Activated B cell treated with CpG ODN at 0.5 μM for 24 hours (primary cell): ENCODE measurements around the gene TRMU. TPM values are rescaled to one million over a fixed set of nuclear protein-coding genes. Genes with fewer than 3 reads are reported as not detected.

Experiments used
- ATAC-seq: fragments of 200-7000 bp; cut with Tn5 transposase; one replicate; pipeline ENCODE4 v1.10.0; 2021; ENCODE audit warnings: low read depth, mild to moderate bottlenecking, moderate library complexity
- CTCF ChIA-PET: fragments of 350-600 bp; sonication (Branson Sonifier 250); formaldehyde crosslinking; loops from one replicate; lab custom pipeline; 2021; ENCODE audit warnings: antibody characterized with exemption; lab: Charles Lee
- POLR2A ChIA-PET: fragments of 350-600 bp; sonication (Branson Sonifier 250); formaldehyde crosslinking; loops from one replicate; lab custom pipeline; 2021; ENCODE audit warnings: antibody characterized with exemption; lab: Charles Lee
- DNase-seq: peaks from one replicate; pipeline ENCODE4 v3.0.0; 2022
- H3K27ac Mint-ChIP-seq: one replicate; pipeline ENCODE4 v1.8.0; 2020; ENCODE audit warnings: mixed read lengths
- H3K27me3 Mint-ChIP-seq: one replicate; pipeline ENCODE4 v1.8.0; 2021; ENCODE audit warnings: mixed read lengths
- H3K36me3 Mint-ChIP-seq: one replicate; pipeline ENCODE4 v1.8.0; 2021; ENCODE audit warnings: low read depth, mixed read lengths
- H3K4me1 Mint-ChIP-seq: one replicate; pipeline ENCODE4 v1.8.0; 2021; ENCODE audit warnings: mixed read lengths
- H3K4me3 Mint-ChIP-seq: one replicate; pipeline ENCODE4 v1.8.0; 2020; ENCODE audit warnings: mild to moderate bottlenecking, mixed read lengths
- H3K9me3 Mint-ChIP-seq: one replicate; pipeline ENCODE4 v1.8.0; 2020; ENCODE audit warnings: mixed read lengths
- intact Hi-C: fragments of 100-400 bp; cut with micrococcal nuclease; formaldehyde crosslinking; loops from one replicate; pipeline ENCODE4 v1.15.1; 2024
- total RNA-seq: library from RNA; stranded (reverse); gene quantifications from 2 replicates; pipeline ENCODE4 v1.2.3, GENCODE V29; 2022
- TF ChIP-seq, protein P1 (sequence below): fragments of 200-600 bp; IDR thresholded peaks from one replicate; pipeline ENCODE4 v1.8.0; 2022; ENCODE audit warnings: antibody characterized with exemption, mild to moderate bottlenecking

Gene TRMU
- total RNA-seq, 1 donor from 2014 or later: 60.0 TPM

DNA sequence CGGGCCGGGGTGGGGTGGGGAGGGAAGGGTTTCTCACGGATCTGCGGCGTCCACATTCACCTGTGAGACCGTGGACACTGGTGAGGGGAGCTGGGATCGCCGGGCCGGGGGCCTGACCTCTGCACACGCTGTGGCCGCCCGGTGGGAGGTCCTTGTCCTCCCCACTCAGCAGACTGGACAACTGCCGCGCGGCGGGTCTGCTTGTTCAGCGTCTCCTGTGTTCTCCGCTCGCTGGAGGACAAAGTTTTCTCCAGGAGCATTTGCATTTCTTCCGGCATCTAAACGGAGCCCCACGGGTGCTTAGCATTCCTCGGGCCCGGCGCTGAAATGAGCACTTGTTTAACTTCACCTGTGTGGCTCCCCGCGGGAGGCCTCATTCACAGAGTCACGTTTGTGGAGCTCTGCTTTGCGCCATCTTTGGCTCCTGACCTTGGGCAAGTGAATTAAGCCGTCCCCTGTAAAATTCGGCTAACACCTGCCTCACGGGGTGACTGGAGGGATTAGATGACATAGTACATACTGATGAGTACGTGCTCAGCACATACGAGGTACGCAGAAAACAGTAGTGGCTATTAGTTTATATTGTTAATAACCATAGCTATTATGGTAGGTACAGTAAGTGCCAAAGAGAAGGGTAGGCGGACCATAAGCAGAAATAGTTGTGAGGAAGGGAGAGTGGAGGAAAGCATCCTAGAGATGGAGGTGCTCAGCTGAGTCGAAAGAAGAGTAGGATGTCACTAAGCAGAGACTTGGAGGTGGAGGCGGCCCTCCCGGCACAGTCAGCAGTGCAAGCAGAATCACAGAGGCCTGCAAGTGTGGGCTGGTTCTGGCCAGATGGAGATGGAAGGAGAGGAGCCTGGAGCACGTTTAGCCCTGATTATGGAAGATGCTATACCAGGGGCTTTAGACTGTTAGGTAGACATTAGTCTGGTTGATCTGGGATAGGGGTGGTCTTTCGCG is 885 bp downstream of the TRMU start:
- ChIA-PET CTCF (interaction anchor here (1.1 kb wide), 1 partner anchor 32 kb away, joined by 3 read pairs; no protein-coding TSS in a partner anchor), POLR2A (interaction anchor here (0.7 to 1.7 kb wide), 14 partner anchors 37 to 426 kb away, joined by 3 to 5 read pairs (median 3); partner anchors contain the start of genes CDPF1, GTSE1 and TBC1D22A)
- Mint-ChIP-seq H3K4me3 (peak overlapping the region; percentile 93), H3K27me3 (no peaks in the 10 kb centered on the region), H3K27ac (peak overlapping the region; percentile 79), H3K36me3 (peaks cover 46% of the 10 kb centered on the region), H3K9me3 (no peaks in the 10 kb centered on the region), H3K4me1 (peaks cover 26% of the 10 kb centered on the region)
- TF ChIP-seq, protein P1, sequence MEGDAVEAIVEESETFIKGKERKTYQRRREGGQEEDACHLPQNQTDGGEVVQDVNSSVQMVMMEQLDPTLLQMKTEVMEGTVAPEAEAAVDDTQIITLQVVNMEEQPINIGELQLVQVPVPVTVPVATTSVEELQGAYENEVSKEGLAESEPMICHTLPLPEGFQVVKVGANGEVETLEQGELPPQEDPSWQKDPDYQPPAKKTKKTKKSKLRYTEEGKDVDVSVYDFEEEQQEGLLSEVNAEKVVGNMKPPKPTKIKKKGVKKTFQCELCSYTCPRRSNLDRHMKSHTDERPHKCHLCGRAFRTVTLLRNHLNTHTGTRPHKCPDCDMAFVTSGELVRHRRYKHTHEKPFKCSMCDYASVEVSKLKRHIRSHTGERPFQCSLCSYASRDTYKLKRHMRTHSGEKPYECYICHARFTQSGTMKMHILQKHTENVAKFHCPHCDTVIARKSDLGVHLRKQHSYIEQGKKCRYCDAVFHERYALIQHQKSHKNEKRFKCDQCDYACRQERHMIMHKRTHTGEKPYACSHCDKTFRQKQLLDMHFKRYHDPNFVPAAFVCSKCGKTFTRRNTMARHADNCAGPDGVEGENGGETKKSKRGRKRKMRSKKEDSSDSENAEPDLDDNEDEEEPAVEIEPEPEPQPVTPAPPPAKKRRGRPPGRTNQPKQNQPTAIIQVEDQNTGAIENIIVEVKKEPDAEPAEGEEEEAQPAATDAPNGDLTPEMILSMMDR: no peak
- intact Hi-C loops: loop anchor here (5.0 to 10.0 kb wide), 2 partner anchors 84 to 302 kb away; partner anchors contain the start of gene CDPF1
- ATAC-seq: peak; percentile 9
- DNase-seq: no peak

DNA sequence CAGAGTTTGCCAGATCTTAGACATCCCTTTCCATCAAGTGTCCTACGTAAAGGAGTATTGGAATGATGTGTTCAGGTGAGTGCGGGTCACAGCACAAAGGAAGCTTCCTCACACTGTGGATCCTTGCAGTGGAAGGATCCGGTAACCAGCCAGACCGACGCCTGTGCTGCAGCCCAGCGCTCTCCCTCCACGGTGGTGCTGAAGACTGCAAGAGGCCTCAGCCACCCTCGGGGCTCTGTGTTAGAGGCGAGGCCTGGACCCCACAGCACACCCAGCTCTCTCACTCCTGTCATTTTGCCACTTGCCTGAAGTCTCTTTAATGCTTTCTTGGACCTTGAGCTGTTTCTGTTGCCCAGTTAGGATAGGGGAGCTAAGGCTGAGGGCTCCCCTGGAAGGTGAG is 2.4 kb downstream of the TRMU start:
- no peaks in the 10 kb centered on the region for H3K27me3 Mint-ChIP-seq
- ChIA-PET CTCF (no interaction called here), POLR2A (no interaction called here)

DNA sequence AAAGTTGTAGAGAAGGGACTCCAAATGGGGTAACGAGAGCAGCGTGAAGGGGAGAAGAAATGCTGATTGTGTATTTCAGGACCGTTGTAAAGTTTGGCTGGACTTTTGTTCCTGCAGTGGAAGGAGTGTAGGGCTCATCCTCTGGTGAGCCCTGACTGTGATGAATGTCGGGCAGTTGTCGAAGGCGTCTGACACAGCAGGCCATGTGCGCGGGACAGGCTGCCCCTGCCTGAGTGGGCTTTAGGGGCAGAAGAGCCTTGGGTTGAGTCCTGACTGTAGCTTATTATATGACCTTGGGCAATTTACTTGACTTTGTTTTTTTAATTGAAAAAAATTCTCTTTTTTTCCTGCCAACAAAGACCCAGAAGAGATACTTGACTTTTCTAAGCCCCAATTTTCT is 3.1 kb downstream of the TRMU start:
- ChIA-PET CTCF (no interaction called here), POLR2A (no interaction called here)
- no peaks in the 10 kb centered on the region for H3K27me3 Mint-ChIP-seq
- DNase-seq (no peak), ATAC-seq (no peak)
- intact Hi-C loops: loop anchor here (5.0 to 10.0 kb wide), 2 partner anchors 86 to 304 kb away; partner anchors contain the start of gene CDPF1
- H3K9me3 Mint-ChIP-seq: no peaks in the 10 kb centered on the region
- peaks cover 67% of the 10 kb centered on the region for H3K36me3 Mint-ChIP-seq
- no peak overlapping the region for H3K27ac Mint-ChIP-seq
- H3K4me1 Mint-ChIP-seq: peaks cover 26% of the 10 kb centered on the region
- TF ChIP-seq, protein P1: no peak
- H3K4me3 Mint-ChIP-seq: no peak overlapping the region

More for the DNA sequence above, 2.4 kb downstream of the TRMU start:
- Mint-ChIP-seq H3K27ac (no peak overlapping the region), H3K9me3 (no peaks in the 10 kb centered on the region), H3K4me1 (peaks cover 26% of the 10 kb centered on the region), H3K4me3 (no peak overlapping the region), H3K36me3 (peaks cover 59% of the 10 kb centered on the region)
- ATAC-seq (no peak), DNase-seq (no peak)
- TF ChIP-seq, protein P1: no peak
- intact Hi-C loops: loop anchor here (5.0 to 10.0 kb wide), 2 partner anchors 86 to 303 kb away; partner anchors contain the start of gene CDPF1

DNA sequence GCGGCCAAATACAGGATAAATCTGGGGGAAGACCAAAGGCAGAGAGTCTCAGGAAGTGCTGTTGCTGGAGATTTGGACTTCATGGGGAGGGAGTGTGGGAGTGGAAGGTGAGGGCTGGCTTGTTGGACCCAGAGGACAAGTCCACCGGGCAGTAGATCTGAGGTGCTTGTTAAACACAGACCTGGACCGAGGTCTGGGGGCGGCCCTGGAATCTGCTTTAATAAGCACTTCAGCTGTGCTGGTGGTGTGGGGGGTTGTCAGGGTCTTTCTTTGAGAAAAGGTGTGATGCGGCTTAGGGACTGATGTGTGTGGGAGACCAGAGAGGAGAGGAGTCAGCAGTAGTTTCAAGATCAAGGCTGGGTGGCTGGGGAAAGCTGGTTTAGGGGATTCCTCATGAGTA is 4.4 kb downstream of the TRMU start:
- Mint-ChIP-seq H3K27me3 (no peaks in the 10 kb centered on the region), H3K4me1 (peaks cover 24% of the 10 kb centered on the region), H3K9me3 (no peaks in the 10 kb centered on the region), H3K27ac (no peak overlapping the region), H3K4me3 (no peak overlapping the region), H3K36me3 (peaks cover 79% of the 10 kb centered on the region)
- TF ChIP-seq, protein P1: no peak
- DNase-seq (no peak), ATAC-seq (no peak)
- ChIA-PET CTCF (interaction anchor here (0.5 kb wide), 1 partner anchor 10 kb away, joined by 3 read pairs; no protein-coding TSS in a partner anchor), POLR2A (no interaction called here)
- intact Hi-C loops: loop anchor here (5.0 to 10.0 kb wide), 2 partner anchors 88 to 305 kb away; partner anchors contain the start of gene CDPF1

DNA sequence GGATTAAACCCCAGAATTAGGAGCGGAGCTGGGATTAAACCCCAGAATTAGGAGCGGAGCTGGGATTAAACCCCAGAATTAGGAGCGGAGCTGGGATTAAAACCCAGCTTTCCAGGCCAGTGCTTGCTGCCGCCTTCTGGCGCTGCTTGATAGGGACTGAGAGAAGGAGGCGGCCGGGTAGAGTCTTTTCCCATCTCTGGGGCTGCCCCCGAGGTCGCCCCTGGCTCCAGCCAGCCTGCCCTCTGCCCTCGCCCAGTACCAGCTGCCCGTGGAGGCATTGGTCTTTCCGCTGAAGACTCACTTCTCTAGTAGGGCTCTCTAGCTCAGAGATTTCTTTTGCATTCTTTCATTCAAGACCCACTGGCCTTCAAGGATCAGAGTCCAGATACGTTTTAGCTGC is 5.2 kb downstream of the TRMU start:
- POLR2A ChIA-PET: no interaction called here

More for the DNA sequence above, 5.2 kb downstream of the TRMU start:
- CTCF ChIA-PET: interaction anchor here (0.5 kb wide), 1 partner anchor 11 kb away, joined by 3 read pairs; no protein-coding TSS in a partner anchor
- Mint-ChIP-seq H3K27me3 (no peaks in the 10 kb centered on the region), H3K4me3 (no peak overlapping the region), H3K4me1 (peaks cover 22% of the 10 kb centered on the region), H3K27ac (no peak overlapping the region), H3K36me3 (peaks cover 81% of the 10 kb centered on the region), H3K9me3 (no peaks in the 10 kb centered on the region)
- ATAC-seq: no peak
- no peak for DNase-seq
- intact Hi-C loops: no loop called here
- TF ChIP-seq, protein P1: no peak
